GM21515 (cell line): Measurements from ENCODE around the gene COL6A5.
"Not testable (repeated sequence)": the region's sequence is repeated elsewhere in the genome, so short reads cannot be mapped to it uniquely, and the experiment has no call there.

ENCODE experiments used
- ATAC-seq: cut with Tn5 transposase; IDR thresholded peaks from one replicate; pipeline ENCODE4 v1.9.1; 2021; ENCODE audit not compliant: unreplicated experiment

The COL6A5 gene

DNA sequence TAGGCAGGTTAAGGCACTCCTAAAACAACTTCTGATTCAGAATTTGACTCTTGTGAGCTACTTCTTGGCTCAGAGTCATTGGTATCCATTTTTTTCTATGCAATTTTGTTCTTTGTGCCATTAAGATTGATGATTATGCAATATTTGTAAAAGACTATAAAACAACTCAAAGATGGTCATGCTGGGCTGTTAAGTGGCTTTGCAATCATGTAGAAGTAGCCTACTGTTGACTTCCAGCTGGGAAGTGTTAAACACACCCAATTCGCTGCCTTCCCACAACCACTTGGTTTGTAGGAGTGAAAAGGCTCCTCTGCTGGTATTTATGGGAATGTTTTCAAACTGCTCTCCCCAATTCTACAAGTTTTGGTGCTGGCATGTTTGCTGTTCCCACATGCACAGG lies 96.8 kb downstream of the COL6A5 start:
- no peak for ATAC-seq

DNA sequence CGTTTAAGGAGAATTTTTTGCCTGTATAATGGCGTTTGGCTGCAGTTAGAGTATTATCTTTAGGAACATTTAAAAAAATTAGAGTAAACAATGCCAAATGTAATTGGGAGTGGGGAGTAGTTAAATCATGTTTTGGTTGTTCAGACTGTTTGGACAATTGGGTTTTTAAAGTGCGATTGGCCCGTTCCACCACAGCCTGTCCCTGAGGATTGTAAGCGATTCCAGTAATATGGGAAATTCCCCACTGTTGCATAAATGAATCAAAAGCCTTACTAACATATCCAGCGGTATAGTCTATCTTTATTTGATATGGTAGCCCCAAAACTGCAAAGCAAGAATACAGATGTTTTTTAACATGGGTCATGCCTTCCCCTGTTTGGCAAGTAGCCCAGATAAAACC lies 101.4 kb downstream of the COL6A5 start:
- ATAC-seq, result not testable (repeated sequence)

DNA sequence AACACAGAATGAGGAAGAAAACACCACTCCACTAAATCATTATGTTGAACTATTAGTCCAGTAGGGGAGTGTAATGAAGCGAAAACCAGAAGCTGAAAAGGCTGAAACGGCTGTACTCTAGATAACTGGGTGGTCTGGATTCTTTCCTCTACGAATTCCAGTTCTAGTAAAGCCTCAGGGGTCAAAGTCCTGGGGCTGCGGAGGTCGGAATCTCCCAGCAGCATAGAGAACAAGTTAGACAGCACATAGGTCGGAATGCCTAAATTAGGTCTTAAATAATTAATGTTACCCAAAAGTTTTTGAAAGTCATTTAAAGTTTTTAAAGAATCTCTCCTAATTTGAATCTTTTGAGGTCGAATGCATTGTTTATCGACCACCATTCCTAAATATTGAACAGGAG lies 102.7 kb downstream of the COL6A5 start:
- ATAC-seq, result not testable (repeated sequence)

DNA sequence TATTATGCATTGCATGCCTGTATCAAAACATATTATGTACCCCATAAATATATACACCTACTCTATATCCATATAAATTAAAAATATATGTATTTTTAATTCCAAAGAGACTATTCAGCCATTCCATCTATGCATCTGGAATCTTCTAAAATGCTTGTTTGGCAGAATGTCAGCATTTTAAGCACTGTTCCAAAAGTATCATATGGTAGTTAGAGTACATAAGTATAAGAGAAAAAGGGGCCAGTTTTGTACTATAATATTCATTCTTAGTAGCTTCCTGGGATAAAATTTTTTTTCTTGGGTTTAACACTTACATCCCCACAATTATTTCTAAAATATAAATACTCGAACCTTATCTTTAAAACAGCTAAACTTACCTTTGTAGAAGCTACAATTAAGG lies 111.1 kb downstream of the COL6A5 start:
- ATAC-seq, result no peak

DNA sequence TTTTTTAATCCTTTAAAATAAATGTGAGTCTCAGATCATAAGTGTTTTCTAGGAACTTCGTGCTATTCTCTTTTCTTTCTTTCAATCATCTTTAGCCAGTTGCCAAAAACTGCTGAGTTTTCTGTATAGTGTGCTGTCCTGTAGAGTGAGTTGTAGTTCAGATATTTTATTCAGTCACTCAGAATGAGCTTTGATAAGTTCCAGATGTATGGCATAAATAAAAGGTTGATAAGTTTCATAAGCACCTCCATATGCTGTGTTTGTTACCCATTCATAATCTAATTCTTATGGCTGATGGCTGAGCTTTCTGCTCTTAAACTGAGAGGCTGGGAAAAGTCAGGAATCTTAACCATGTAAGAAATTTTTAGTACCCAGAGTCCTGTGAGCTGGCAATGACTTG lies 112.2 kb downstream of the COL6A5 start:
- no peak for ATAC-seq

DNA sequence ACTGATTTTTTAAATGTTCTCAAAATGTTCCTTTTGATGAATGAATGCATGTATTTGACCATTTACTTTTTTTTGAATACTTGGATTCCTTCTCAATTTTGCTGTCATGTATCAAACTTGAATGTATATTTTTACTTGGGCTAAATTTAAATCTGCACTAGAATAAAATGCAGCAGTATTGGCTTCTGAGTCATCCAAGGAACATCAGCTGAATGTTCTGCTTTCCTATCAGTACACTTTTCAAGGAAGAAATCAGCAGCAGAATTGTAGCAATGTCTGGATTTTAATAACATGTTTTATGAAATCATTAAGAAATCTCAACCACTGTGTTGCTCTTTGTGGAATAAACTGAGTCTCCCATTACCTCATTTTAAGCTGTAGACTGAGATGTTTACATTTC lies 114.5 kb downstream of the COL6A5 start:
- ATAC-seq, result no peak

DNA sequence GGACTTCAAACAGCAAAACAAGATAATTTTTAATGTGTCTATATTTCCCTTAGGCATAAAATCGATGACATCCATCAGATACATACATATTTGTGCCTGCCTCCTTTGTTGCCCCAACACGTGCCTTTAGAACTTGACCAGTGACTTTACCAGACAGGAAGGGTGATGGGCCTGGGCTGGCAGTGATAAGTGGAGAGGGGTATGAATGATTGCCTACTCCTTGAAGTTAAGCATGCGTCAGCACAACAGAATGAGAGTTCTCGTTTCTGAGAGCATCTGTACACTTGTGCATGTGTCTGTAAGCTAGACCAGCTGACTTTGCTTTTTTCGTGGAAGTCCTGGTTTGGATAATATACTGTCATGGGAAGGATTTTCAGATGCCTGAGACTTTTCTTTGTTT lies 116.6 kb downstream of the COL6A5 start:
- ATAC-seq, result no peak

DNA sequence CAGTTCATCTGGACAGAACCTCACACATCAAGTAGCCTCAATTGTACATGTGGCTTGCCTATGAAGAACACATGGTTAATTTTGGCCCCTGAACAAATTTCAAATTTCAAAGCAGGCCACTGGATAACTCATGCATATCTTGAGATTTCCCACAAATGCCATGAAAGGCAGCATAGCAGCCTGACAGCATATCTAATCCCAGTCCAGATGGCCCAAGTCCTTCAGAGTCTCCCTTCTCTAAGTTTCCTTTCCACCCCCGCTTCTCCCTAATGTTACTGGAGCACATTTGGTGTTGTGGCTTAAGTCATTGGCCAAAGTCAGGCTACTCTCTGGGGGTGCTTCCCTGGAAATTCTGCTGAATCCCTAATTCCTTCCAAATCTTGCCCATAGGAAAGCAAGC lies 117.7 kb downstream of the COL6A5 start:
- no peak for ATAC-seq

DNA sequence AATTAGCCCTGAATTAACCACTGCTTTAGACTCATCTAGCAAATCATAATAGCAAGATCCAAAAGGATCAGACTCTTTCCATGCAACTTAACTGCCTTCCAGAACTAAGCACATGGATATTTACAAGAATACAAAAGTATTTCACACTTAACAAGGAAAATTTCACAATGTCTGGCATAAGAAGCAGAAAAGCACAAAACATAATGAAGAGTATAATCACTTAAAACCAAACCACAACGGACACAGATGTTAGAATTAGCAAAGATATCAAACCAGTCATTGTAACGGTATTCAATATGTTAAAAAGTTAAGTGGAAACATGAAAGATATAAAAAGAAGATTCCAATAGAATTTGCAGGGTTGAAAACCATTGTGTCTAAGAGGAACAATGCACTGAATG lies 120.0 kb downstream of the COL6A5 start:
- ATAC-seq, result no peak

DNA sequence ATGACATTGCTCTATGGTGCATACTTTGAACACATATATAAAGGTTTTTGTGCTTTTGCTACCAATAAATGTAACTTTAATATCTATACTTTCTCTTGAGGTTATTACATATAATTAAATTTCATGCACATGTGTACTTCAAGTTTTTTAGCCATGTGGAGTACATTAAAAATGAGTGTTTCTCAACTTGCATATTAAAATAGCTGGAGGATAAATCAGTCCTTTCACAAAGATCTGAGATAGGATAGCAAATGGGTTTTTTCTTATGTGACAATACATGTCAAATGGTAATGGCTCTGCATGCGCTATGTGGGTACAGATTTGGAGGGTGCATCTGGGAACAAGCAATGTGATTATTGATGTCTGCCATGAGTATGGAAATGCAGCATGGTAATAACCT lies 122.8 kb downstream of the COL6A5 start:
- no peak for ATAC-seq

DNA sequence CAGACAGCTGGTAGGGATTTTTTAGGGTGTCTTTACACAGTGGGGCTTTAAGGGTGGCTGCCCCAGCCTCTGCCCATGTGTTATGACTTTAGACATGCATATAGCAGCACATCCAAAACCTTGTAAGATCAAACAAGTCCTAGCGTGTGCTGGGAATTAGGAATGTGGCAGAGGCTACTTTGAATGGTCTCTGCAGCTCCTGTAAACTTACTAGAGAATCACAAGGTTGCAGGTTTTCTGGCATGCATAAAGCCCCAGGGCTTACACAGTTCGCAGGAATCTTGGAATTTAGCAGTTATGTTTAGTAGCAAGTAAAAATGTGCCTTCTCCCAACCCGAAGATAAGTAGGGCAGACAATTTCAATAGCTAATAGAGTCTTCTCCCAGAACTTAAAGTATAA lies 124.7 kb downstream of the COL6A5 start:
- ATAC-seq, result no peak

DNA sequence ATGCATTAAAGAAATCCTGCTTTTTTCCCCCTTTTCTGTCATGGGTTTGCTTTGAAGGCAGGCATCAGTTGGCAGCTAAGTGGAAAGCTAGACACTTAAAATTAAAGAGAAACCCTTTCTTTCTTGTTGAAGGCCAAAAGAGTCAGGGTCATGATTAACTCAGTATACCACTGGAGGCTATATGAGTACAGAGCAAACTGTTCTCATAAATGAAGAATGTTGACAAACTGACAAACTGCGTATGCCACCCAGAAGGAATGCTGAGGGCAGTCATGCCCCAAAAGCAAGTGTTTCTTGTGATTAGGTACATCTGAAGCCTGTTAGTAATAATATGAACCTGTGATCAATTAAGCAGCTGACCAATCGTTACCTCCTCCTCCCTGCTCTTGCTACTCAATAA lies 127.9 kb downstream of the COL6A5 start:
- no peak for ATAC-seq

DNA sequence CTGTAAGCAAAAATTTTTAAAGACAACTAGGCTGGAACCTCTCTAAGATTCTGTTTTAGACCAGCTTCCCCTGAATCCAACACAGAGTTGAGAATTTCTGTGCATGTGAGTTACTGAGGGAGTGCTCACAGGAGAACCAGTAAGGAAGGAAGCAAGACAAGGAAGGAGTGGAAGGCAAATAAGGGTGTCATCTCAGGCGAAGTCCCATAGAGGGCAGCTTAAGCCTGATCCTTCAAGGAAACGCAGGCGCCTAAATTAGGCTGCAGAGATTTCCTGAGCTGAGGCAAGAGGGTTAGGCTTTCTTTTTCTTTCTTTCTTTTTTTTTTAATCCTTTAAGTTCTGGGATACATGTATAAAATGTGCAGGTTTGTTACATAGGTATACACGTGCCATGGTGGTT lies 135.3 kb downstream of the COL6A5 start:
- ATAC-seq, result no peak

DNA sequence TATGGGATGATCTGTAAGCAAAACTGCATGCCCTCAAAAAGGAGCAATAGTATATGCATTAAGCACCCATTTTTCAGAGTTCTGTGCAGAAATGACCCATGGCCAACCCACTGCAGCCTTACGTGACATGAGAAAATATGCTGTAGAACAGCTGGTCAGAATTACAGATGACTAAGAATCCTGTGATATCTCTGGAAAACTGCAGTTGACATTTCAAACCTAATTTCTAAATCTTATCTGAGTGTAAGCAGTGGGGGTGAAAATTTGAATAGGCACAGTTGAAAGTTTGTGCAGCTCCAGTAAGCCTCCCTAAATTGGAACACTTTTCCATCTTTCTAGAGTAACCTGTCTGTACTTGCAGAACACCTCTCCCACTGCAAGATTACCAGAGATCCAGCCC lies 142.8 kb downstream of the COL6A5 start:
- no peak for ATAC-seq

DNA sequence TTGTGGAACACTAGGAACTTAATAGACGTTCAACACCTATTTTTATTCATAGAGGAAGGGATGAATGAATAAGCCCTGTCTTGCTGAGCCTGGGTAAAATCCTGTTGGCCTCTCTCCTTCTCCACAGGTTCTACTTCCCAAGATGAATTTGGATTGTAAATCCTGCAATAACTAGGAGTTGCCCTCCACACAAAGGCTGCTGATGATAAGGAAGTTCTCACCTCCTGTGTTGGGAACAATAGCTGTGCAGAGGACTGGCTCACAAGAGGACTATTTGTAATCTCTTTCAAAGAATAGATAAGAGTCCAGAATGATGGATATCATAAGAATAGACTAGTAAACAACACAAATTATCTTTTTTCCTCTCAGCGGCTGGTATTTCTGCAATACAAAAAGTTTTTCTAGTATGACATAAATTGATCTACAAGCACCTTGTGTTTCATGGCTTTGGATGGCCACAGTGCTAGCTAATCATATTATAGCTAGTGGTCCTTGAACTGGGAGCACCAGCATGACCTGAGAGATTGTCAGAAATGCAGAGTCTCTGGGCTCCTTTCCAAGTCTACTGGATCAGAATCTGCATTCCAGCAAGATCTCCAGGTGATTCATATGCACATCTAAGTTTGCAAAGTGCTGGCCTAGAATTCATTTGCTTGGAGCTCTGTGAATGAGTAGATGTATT lies 143.4 kb downstream of the COL6A5 start:
- ATAC-seq, result no peak

DNA sequence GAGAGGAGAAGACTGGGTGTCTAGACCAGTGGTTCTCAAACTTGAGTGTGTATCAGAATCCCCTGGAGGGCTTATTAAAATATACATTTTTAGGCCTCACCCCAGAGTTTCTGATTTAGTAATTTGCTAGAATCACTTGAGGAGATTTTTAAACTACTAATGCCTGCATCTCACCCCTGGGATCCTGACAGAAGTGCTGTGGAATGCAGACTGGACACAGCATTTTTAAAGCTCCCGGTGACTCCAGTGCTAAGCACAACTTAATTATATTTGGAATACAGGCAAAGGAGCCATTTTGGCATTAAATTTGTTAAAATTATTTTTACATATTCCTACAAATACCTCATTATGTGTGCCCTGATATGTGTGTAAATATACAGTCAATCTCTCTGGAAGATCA lies 144.8 kb downstream of the COL6A5 start:
- ATAC-seq, result no peak

DNA sequence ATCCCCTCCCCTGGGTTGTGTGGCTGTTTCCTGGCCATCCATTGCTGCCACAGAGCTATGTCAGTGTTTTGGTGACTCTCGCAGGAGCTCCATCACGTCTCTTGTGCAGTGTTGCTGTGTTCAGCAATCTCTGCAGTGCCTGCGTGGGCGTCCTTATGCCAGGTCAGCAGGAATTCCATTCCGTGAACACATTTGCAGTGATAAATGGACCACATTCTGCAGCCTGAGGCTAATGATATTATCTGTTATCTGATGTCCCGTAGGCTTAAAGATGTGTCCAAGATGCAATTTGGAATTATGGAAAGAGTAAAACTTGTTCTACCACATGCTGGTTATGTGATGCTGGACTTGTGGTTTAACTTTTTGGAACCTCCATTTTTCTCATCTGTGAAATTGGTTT lies 146.0 kb downstream of the COL6A5 start:
- no peak for ATAC-seq

DNA sequence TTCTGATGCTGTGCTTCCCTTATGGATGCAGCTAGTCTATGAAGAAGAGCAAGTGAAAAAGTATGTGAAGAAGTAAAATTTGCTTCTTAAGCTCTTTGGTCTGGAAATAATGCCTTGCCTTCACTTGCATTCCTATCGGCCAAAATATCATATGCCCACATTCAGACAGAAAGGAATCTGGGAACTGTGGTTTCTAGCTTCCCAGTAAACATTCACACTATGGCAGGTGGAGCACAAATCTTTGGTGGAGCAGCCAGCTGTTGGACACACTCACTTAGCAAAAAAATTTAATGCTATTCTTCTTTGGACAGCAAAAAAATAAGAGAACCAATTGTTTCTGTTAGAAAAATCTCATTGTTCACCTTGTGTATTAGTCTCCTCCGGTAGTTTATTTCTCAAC lies 159.2 kb downstream of the COL6A5 start:
- ATAC-seq, result no peak

DNA sequence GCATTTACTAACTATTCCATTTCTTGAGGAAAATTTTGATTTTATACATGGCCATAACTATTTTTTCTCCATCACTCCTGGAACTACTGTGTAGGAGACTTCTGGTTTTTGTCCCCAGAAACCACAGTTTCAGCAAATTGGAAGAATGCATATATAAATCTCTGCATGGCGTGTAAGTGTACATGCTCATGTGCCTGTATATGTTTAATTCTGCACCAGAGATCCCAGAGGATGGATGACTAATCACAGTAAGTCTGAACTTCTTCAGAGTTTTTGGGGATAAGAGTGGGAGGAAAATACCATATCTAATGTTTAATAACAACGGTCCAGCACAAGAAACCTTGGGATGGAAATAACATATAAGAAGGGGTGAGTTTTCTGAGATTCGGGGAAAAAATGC lies 160.6 kb downstream of the COL6A5 start:
- ATAC-seq, result no peak

DNA sequence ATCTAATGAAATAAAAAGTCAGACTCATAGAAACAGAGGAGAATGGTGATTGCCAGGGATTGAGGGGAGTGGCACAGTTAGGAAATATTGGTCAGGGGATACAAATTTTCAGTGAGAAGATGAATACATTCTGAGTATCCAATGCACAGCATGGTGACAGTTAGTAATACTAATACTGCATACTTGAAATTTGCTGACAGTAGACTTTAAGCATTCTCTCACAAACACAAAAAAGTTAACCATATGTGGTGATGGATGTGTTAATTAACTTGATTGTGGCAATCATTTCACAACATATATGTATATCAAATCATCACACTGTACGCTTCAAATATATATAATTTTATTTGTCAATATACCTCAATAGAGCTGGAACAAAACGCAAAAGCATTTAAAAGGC lies 162.3 kb downstream of the COL6A5 start:
- no peak for ATAC-seq

DNA sequence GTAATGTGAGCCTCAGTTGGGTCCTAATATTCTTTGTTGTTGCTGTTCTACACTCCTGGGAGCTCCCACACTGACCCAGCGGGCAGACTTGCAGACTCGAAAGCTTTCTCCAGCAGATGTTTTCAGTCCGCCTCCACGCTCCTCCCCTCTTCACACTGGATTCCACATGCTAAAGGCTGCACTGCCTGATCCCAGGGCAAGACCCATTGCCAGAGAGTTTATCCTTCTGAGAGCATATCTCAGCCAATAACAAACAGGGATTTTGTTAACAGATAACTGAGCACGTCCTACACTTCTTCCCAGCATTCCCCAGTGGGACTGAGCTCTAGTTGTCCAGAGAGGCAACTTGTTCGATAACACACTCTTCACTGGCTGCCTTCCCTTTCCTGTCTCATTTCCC lies 163.5 kb downstream of the COL6A5 start:
- ATAC-seq, result no peak

DNA sequence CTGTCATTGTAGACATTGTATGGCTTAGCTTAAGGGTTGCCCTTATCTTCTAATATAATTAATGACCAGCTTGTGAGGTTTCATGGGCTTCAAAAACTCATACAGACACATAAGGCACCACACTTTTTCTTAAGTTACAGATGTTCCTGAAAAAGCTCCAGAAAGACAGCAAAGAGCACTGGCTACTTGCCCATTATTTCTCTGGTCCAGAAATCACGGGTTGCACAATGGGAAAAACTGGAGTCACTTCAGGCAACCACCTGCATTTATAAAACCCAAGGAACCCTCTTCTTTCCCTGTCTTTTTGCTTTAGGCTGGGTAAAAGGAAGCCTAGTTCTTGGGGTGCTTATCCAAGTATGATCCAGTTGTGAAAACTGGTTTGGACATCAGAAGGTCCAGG lies 169.2 kb downstream of the COL6A5 start:
- no peak for ATAC-seq

DNA sequence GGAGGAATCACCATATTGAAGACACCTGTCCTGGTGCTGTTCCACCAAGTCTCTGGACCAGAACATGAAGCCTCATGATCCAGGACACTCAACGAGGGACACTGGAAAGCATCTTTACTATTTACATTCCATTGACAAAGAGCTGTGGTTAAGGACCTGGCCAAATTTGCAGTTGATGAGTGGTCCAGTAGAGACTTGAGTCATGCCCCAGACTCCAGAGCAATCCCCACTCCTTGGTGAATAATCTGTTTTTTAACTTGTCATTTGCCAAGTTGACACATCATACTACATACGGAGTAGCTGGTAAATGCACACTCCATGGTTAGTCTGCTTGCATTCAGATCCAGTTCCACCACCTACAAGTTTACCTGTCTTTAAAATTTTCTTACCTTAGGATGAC lies 170.3 kb downstream of the COL6A5 start:
- no peak for ATAC-seq
